HepG2 (cell line): ENCODE results near the gene OR6S1. TPM values are rescaled to one million over a fixed set of nuclear protein-coding genes. Genes with fewer than 3 reads are reported as not detected.

Experiments used
- ELF3 ChIP-seq: IDR thresholded peaks from 2 replicates; pipeline ENCODE4 v1.6.1; 2016; ENCODE audit warnings: missing genetic modification reagents, missing compliant biosample characterization
- FOXO4 ChIP-seq: sonication (generic); formaldehyde crosslinking; conservative IDR thresholded peaks from 2 replicates; pipeline ENCODE4 v1.8.1; 2023; ENCODE audit warnings: missing genetic modification reagents
- GFI1 ChIP-seq: sonication (generic); formaldehyde crosslinking; IDR thresholded peaks from 2 replicates; pipeline ENCODE4 v1.5.0; 2020; ENCODE audit warnings: missing genetic modification reagents, mild to moderate bottlenecking, borderline replicate concordance
- GLI4 ChIP-seq: sonication (generic); formaldehyde crosslinking; IDR thresholded peaks from 2 replicates; pipeline ENCODE4 v1.5.1; 2020; ENCODE audit warnings: missing genetic modification reagents, mild to moderate bottlenecking, moderate library complexity, borderline replicate concordance
- IKZF1 ChIP-seq: fragments of 450-650 bp; IDR thresholded peaks from 2 replicates; pipeline ENCODE4 v1.7.1; 2016
- KDM1A ChIP-seq: IDR thresholded peaks from 2 replicates; pipeline ENCODE4 v1.6.1; 2016; ENCODE audit warnings: missing compliant biosample characterization
- KMT2B ChIP-seq: IDR thresholded peaks from 2 replicates; pipeline ENCODE4 v1.6.1; 2016; ENCODE audit warnings: missing genetic modification reagents, missing compliant biosample characterization
- MTA3 ChIP-seq: sonication (generic); formaldehyde crosslinking; IDR thresholded peaks from 2 replicates; pipeline ENCODE4 v1.4.0; 2020; ENCODE audit warnings: missing genetic modification reagents
- PATZ1 ChIP-seq: sonication (generic); formaldehyde crosslinking; IDR thresholded peaks from 2 replicates; pipeline ENCODE4 v1.4.0; 2020; ENCODE audit warnings: missing genetic modification reagents
- RFX3 ChIP-seq: IDR thresholded peaks from 2 replicates; pipeline ENCODE4 v1.6.1; 2016; ENCODE audit warnings: missing biosample characterization, missing genetic modification reagents
- SKI ChIP-seq: fragments of 450-650 bp; IDR thresholded peaks from one replicate; pipeline ENCODE4 v1.6.1; 2018; ENCODE audit warnings: mild to moderate bottlenecking; ENCODE audit not compliant: partially characterized antibody
- SNAI1 ChIP-seq: sonication (generic); formaldehyde crosslinking; IDR thresholded peaks from 2 replicates; pipeline ENCODE4 v1.5.0; 2020; ENCODE audit warnings: mild to moderate bottlenecking, missing genetic modification reagents, borderline replicate concordance
- ZFY ChIP-seq: sonication (generic); formaldehyde crosslinking; IDR thresholded peaks from 2 replicates; pipeline ENCODE4 v1.4.0; 2020; ENCODE audit warnings: missing genetic modification reagents
- ZMAT3 ChIP-seq: sonication (generic); formaldehyde crosslinking; conservative IDR thresholded peaks from 2 replicates; pipeline ENCODE4 v1.7.0; 2021; ENCODE audit warnings: missing genetic modification reagents
- ZMAT5 ChIP-seq: sonication (generic); formaldehyde crosslinking; IDR thresholded peaks from 2 replicates; pipeline ENCODE4 v1.5.0; 2020; ENCODE audit warnings: mild to moderate bottlenecking, low read depth, missing genetic modification reagents, borderline replicate concordance
- ZNF101 ChIP-seq: sonication (generic); formaldehyde crosslinking; IDR thresholded peaks from 2 replicates; pipeline ENCODE4 v1.4.0; 2020; ENCODE audit warnings: mild to moderate bottlenecking, low read depth, missing genetic modification reagents, borderline replicate concordance
- ZNF205 ChIP-seq: IDR thresholded peaks from 2 replicates; pipeline ENCODE4 v1.6.1; 2018; ENCODE audit warnings: missing biosample characterization, missing genetic modification reagents
- ZNF292 ChIP-seq: sonication (generic); formaldehyde crosslinking; IDR thresholded peaks from 2 replicates; pipeline ENCODE4 v1.8.1; 2022; ENCODE audit warnings: mild to moderate bottlenecking, low read depth, missing genetic modification reagents, borderline replicate concordance
- ZNF335 ChIP-seq: sonication (generic); formaldehyde crosslinking; IDR thresholded peaks from 2 replicates; pipeline ENCODE4 v1.4.0; 2020; ENCODE audit warnings: missing genetic modification reagents
- ZNF569 ChIP-seq: sonication (generic); formaldehyde crosslinking; IDR thresholded peaks from 2 replicates; pipeline ENCODE4 v1.5.0; 2020; ENCODE audit warnings: mild to moderate bottlenecking, missing genetic modification reagents, moderate library complexity, borderline replicate concordance
- ZNF7 ChIP-seq: IDR thresholded peaks from 2 replicates; pipeline ENCODE4 v1.6.1; 2016; ENCODE audit warnings: missing biosample characterization, missing genetic modification reagents
- ZNF749 ChIP-seq: sonication (generic); formaldehyde crosslinking; IDR thresholded peaks from 2 replicates; pipeline ENCODE4 v1.8.0; 2022; ENCODE audit warnings: mild to moderate bottlenecking, missing genetic modification reagents, moderate library complexity, borderline replicate concordance
- ZSCAN21 ChIP-seq: sonication (generic); formaldehyde crosslinking; IDR thresholded peaks from 2 replicates; pipeline ENCODE4 v1.8.0; 2022; ENCODE audit warnings: mild to moderate bottlenecking, missing genetic modification reagents, moderate library complexity, borderline replicate concordance
- polyA plus RNA-seq, 8 experiments: library from polyadenylated mRNA; depleted of rRNA in 3 of 8; stranded (reverse) in 7 of 8; unstranded in 1 of 8; fragments of >200 nt; fragmentation: Illumina TruSeq in 4 of 8; extraction: Trizol in 4 of 8; gene quantifications; 2 replicates each; pipeline versions ENCODE4 v1.2.1 to v1.2.3, GENCODE V29; 2011 to 2016; ENCODE audit warnings: low read depth in 4 of 8, missing spikeins in 1 of 8, mixed read lengths in 1 of 8; ENCODE audit not compliant: insufficient read depth in 1 of 8
- total RNA-seq, 5 experiments: library from RNA; depleted of rRNA; stranded (reverse); fragments of >200 nt; fragmentation: Illumina TruSeq; extraction: Trizol; gene quantifications; 2 replicates each; pipeline ENCODE4 v1.2.3, GENCODE V29; 2016; ENCODE audit warnings: low read depth in 1 of 5
- TF ChIP-seq, protein P1 (sequence below): sonication (generic); formaldehyde crosslinking; conservative IDR thresholded peaks from 2 replicates; pipeline ENCODE4 v1.8.0; 2022; ENCODE audit warnings: mild to moderate bottlenecking, moderate library complexity, missing genetic modification reagents

The OR6S1 gene
- total and polyA plus RNA-seq, 2 of the 13 experiments (the other 11 are each of a cell fraction or from before 2014, with no cell fraction given) = 0.09 TPM; not detected in 1

DNA sequence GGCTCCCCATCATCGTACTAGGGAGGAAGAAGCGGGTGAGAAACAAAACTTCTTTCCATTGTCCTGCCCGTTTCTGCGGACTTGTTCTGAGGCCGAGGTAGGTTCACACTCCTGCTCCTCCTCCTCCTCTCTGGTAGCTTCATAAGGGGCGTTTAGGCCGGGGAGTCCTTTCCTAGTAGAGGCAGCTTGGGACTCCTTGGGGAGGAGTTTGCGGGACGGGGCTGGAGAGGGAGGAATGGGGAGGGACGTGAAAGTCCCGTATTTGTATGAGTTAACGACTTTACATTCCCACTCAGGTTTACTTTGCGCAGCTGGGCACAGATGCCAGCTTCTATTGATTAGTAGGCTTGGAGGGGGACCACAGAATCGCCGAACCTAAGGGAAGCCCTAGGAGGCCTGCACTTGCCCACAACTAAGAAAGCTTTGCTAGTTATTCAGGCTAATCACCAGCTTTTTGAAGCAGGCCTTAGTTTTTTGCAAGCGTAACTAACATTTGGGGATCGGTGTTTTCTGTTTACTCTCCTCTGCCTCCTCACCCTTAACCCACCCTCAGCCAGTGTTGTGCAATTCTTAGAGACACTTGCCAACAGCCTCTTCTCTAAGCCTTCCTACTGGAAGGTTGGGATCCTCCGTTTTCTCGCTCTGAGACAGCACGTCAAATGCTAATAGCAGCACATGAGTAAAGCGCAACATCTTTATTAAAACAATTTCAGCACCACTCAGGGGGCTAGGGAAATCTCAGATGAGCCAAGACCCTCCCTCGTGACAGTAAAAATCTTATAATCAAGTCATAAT is 43.4 kb upstream of the OR6S1 start (continued):
- no peak; the same call in 1 of the 2 replicates for TF ChIP-seq ZNF749 (CRISPR knock-in tag)
- TF ChIP-seq ZNF335 (CRISPR knock-in tag) = no peak
- TF ChIP-seq GFI1 (CRISPR knock-in tag) = no peak
- no peak for TF ChIP-seq KDM1A (CRISPR knock-in tag)
- TF ChIP-seq ZNF205 = no peak
- TF ChIP-seq IKZF1 = no peak
- TF ChIP-seq RFX3 = no peak
- TF ChIP-seq ZNF101 (CRISPR knock-in tag) = no peak
- no peak for TF ChIP-seq ZNF569 (CRISPR knock-in tag)
- TF ChIP-seq ZFY (CRISPR knock-in tag) = peak; percentile 64
- TF ChIP-seq ZSCAN21 (CRISPR knock-in tag) = no peak
- TF ChIP-seq ELF3 = no peak
- 0 out of 2 replicates have a peak, but pooled peaks have one; percentile 77 for TF ChIP-seq FOXO4 (CRISPR knock-in tag)
- no peak for TF ChIP-seq ZMAT3 (CRISPR knock-in tag)
- TF ChIP-seq PATZ1 (CRISPR knock-in tag) = no peak
- TF ChIP-seq GLI4 (CRISPR knock-in tag) = peak; percentile 17; the same call in 1 of the 2 replicates
- TF ChIP-seq ZNF292 (CRISPR knock-in tag) = no peak
- no peak for TF ChIP-seq MTA3 (CRISPR knock-in tag)
- TF ChIP-seq SKI = no peak
- TF ChIP-seq KMT2B (CRISPR knock-in tag) = no peak; the same call in 1 of the 2 replicates
- no peak for TF ChIP-seq ZMAT5 (CRISPR knock-in tag)
- TF ChIP-seq, protein P1, sequence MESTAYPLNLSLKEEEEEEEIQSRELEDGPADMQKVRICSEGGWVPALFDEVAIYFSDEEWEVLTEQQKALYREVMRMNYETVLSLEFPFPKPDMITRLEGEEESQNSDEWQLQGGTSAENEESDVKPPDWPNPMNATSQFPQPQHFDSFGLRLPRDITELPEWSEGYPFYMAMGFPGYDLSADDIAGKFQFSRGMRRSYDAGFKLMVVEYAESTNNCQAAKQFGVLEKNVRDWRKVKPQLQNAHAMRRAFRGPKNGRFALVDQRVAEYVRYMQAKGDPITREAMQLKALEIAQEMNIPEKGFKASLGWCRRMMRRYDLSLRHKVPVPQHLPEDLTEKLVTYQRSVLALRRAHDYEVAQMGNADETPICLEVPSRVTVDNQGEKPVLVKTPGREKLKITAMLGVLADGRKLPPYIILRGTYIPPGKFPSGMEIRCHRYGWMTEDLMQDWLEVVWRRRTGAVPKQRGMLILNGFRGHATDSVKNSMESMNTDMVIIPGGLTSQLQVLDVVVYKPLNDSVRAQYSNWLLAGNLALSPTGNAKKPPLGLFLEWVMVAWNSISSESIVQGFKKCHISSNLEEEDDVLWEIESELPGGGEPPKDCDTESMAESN (CRISPR knock-in tag) = no peak; the same call in 1 of the 2 replicates
- TF ChIP-seq ZNF7 (CRISPR knock-in tag) = no peak
- no peak; the same call in none of the 2 replicates for TF ChIP-seq SNAI1 (CRISPR knock-in tag)
